ENCODE data around the gene UBR3.
"Not testable (repeated sequence)": the region's sequence is repeated elsewhere in the genome, so short reads cannot be mapped to it uniquely, and the experiment has no call there.

GRCh38 chr2:169936652-169937051 lies 109.4 kb downstream of the UBR3 start:
- TF ChIP-seq CTCF (IDR thresholded peaks at IDR 0.05; ENCODE audit: low read depth, low read length); EZH2phosphoT487 (IDR thresholded peaks at IDR 0.05; ENCODE audit: low read depth): not testable (repeated sequence)

Data from OCI-LY3 (cell line).